OCI-LY7 (cell line): ENCODE results near the gene VWC2L. TPM values are rescaled to one million over a fixed set of nuclear protein-coding genes. Genes with fewer than 3 reads are reported as not detected.
A peak's percentile ranks its signal among the peaks of the same experiment; 100 is the strongest.

ENCODE experiments used
- BruUV-seq: library from RNA; stranded (reverse); fragments of 400-500 nt; replicated peaks from 2 replicates; lab custom pipeline; 2021; lab: Mats Ljungman, UMichigan
- CTCF ChIA-PET: fragments of 300-600 bp; sonication (Branson Sonifier 250); formaldehyde crosslinking; loops from one replicate; lab custom pipeline; 2022; ENCODE audit warnings: antibody characterized with exemption; ENCODE audit not compliant: unreplicated experiment; lab: Charles Lee
- POLR2A ChIA-PET: fragments of 300-600 bp; sonication (Branson Sonifier 250); formaldehyde crosslinking; loops from one replicate; lab custom pipeline; 2022; ENCODE audit warnings: antibody characterized with exemption; lab: Charles Lee
- DNase-seq: peaks from one replicate; pipeline ENCODE4 v3.0.0-alpha.2; 2015; ENCODE audit warnings: low spot score
- H2AFZ ChIP-seq: fragments of 200-600 bp; sonication (generic), shearing (Covaris generic); 2 replicates; pipeline ENCODE4 v1.6.1; 2014; ENCODE audit warnings: mild to moderate bottlenecking, antibody characterized with exemption, low read length, moderate library complexity
- H3K27ac ChIP-seq: fragments of 200-600 bp; sonication (generic); 2 replicates; pipeline ENCODE4 v1.5.1; 2014; ENCODE audit warnings: mixed run types, low read depth, mild to moderate bottlenecking, moderate library complexity, low read length, inconsistent platforms; ENCODE audit not compliant: poor library complexity, severe bottlenecking
- H3K36me3 ChIP-seq: fragments of 200-600 bp; sonication (generic); 2 replicates; pipeline ENCODE4 v1.6.1; 2014; ENCODE audit warnings: mild to moderate bottlenecking, antibody characterized with exemption, low read length, moderate library complexity, mixed read lengths; ENCODE audit not compliant: insufficient read depth
- H3K4me1 ChIP-seq: fragments of 200-600 bp; sonication (generic); 2 replicates; pipeline ENCODE4 v1.5.1; 2014; ENCODE audit warnings: mild to moderate bottlenecking, low read length; ENCODE audit not compliant: insufficient read depth, poor library complexity, severe bottlenecking
- H3K4me2 ChIP-seq: fragments of 200-600 bp; sonication (generic); 2 replicates; pipeline ENCODE4 v1.6.1; 2014; ENCODE audit warnings: mild to moderate bottlenecking, low read length
- H3K4me3 ChIP-seq: fragments of 200-600 bp; sonication (generic); 2 replicates; pipeline ENCODE4 v1.5.1; 2014; ENCODE audit warnings: mild to moderate bottlenecking, low read depth, low read length; ENCODE audit not compliant: poor library complexity, severe bottlenecking
- H3K79me2 ChIP-seq: fragments of 200-600 bp; sonication (generic); 2 replicates; pipeline ENCODE4 v1.6.1; 2016; ENCODE audit warnings: low read depth, mild to moderate bottlenecking, low read length, moderate library complexity, mixed read lengths; ENCODE audit not compliant: insufficient read depth
- H3K9me2 ChIP-seq: fragments of 200-600 bp; sonication (generic); 2 replicates; pipeline ENCODE4 v1.6.1; 2016; ENCODE audit warnings: mild to moderate bottlenecking, low read length, mixed read lengths; ENCODE audit not compliant: insufficient read depth
- H3K9me3 ChIP-seq: fragments of 200-600 bp; sonication (generic); 2 replicates; pipeline ENCODE4 v1.6.1; 2014; ENCODE audit warnings: mild to moderate bottlenecking, mixed run types, low read length, mixed read lengths
- H4K20me1 ChIP-seq: fragments of 200-600 bp; sonication (generic); 2 replicates; pipeline ENCODE4 v1.6.1; 2014; ENCODE audit warnings: mild to moderate bottlenecking, antibody characterized with exemption, low read length, moderate library complexity, mixed read lengths; ENCODE audit not compliant: insufficient read depth
- EZH2phosphoT487 ChIP-seq: fragments of 200-600 bp; sonication (generic); IDR thresholded peaks from 2 replicates; pipeline ENCODE4 v1.6.1; 2018; ENCODE audit warnings: low read depth, borderline replicate concordance, mild to moderate bottlenecking, mixed run types, antibody characterized with exemption, low read length, moderate library complexity, mixed read lengths
- intact Hi-C: fragments of 100-400 bp; cut with micrococcal nuclease; formaldehyde crosslinking; loops from one replicate; pipeline ENCODE4 v1.10.0; 2022; ENCODE audit not compliant: unreplicated experiment
- total RNA-seq, 2 experiments: library from RNA; depleted of rRNA in 1 of 2; stranded (reverse); fragments of >200 nt in 1 of 2; shearing (Covaris generic) in 1 of 2; gene quantifications; 2 replicates each; pipeline ENCODE4 v1.2.3, GENCODE V29; 2014 to 2022
- TF ChIP-seq, protein P1 (sequence below): fragments of 200-600 bp; sonication (generic); conservative IDR thresholded peaks from 2 replicates; pipeline ENCODE4 v1.5.1; 2014; ENCODE audit warnings: mild to moderate bottlenecking, antibody characterized with exemption, low read length, moderate library complexity, mixed read lengths

Gene VWC2L
- total RNA-seq, 2 experiments from 2014 or later, result not detected

DNA sequence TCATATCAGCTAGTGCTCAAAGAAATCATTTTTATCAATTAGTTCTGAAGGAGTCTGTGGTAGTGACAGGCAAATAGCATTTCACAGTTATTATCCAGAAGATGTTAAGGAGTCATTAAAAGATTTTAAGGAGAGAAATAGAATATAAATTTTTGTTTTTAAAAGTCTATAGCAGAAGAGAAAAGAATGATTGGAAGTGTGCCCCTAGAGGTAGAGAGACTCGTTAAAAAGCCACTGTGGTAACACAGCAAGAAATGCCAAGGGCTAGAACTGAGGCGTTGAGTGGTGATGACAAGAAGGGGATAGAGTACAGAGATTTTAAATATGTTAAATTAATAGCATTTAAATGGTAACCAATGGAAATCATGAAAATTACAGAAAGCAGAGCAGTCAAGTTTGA is 78.3 kb downstream of the VWC2L start:
- CTCF ChIA-PET, result no interaction called here

DNA sequence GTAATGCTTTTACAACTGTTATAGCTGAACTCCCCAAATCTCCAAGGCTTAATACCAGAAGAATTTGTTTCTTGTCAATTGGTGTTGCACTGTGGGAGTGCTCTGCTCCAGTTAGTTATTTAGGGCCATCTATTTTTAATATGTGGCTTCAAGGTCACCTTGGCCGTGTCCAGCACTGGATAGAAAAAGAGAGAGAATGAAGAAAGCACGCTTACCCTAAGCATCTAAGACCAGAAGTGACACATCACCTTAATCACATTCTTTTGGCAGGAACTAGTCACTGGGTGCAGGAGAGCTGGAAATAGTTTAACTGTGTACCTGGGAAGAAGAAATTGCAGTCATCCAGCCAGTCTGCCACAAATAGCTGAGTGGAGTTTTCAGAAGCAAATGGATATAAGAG is 78.8 kb downstream of the VWC2L start:
- Histone ChIP-seq H2AFZ (no peak overlapping the region), H3K9me2 (no peaks in the 10 kb centered on the region), H3K4me1 (no peaks in the 10 kb centered on the region), H3K4me2 (no peak overlapping the region), H3K9me3 (no peaks in the 10 kb centered on the region), H3K27ac (no peak overlapping the region), H4K20me1 (no peaks in the 10 kb centered on the region), H3K79me2 (no peaks in the 10 kb centered on the region), H3K36me3 (no peaks in the 10 kb centered on the region), H3K4me3 (no peak overlapping the region)
- CTCF ChIA-PET, result no interaction called here
- TF ChIP-seq EZH2phosphoT487, result no peak
- BruUV-seq, result no TSS peak
- POLR2A ChIA-PET, result interaction anchor here (0.6 kb wide), 1 partner anchor 9 kb away, joined by 4 read pairs; no protein-coding TSS in a partner anchor
- DNase-seq, result no peak
- intact Hi-C loops, result no loop called here

More for the DNA sequence above, 78.3 kb downstream of the VWC2L start:
- H2AFZ ChIP-seq, result no peak overlapping the region
- no peaks in the 10 kb centered on the region for H3K4me1 ChIP-seq
- intact Hi-C loops, result no loop called here
- H3K27ac ChIP-seq, result no peak overlapping the region
- no peaks in the 10 kb centered on the region for H3K36me3 ChIP-seq
- no peaks in the 10 kb centered on the region for H3K9me3 ChIP-seq
- DNase-seq, result no peak
- no peaks in the 10 kb centered on the region for H3K9me2 ChIP-seq
- H3K79me2 ChIP-seq, result no peaks in the 10 kb centered on the region
- no TSS peak for BruUV-seq
- no peaks in the 10 kb centered on the region for H4K20me1 ChIP-seq
- POLR2A ChIA-PET, result no interaction called here
- no peak overlapping the region for H3K4me3 ChIP-seq
- TF ChIP-seq, protein P1, sequence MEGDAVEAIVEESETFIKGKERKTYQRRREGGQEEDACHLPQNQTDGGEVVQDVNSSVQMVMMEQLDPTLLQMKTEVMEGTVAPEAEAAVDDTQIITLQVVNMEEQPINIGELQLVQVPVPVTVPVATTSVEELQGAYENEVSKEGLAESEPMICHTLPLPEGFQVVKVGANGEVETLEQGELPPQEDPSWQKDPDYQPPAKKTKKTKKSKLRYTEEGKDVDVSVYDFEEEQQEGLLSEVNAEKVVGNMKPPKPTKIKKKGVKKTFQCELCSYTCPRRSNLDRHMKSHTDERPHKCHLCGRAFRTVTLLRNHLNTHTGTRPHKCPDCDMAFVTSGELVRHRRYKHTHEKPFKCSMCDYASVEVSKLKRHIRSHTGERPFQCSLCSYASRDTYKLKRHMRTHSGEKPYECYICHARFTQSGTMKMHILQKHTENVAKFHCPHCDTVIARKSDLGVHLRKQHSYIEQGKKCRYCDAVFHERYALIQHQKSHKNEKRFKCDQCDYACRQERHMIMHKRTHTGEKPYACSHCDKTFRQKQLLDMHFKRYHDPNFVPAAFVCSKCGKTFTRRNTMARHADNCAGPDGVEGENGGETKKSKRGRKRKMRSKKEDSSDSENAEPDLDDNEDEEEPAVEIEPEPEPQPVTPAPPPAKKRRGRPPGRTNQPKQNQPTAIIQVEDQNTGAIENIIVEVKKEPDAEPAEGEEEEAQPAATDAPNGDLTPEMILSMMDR, result peak; percentile 40
- no peak for TF ChIP-seq EZH2phosphoT487
- H3K4me2 ChIP-seq, result no peak overlapping the region

DNA sequence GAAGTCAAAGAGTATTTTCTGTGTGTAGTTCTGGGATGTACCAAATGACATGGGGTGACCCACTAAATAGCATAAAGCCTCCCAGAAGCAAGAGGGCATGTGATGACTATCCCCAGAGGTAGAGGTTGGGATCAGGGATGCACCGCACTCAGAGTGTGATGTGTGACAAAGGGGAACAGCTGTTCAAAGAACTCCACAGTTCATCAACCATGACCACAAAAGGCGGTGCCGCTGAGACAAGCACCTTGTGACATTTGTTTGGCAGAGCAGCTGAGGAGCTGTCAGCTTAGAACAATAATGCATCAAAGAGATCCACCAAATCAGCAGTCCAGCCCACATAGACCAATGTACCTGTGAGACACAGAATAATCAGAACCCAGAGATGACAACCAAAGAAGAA is 81.3 kb downstream of the VWC2L start:
- BruUV-seq, result no TSS peak
- ChIA-PET POLR2A (interaction anchor here (0.5 kb wide), 1 partner anchor 11 kb away, joined by 6 read pairs; no protein-coding TSS in a partner anchor), CTCF (no interaction called here)
- intact Hi-C loops, result no loop called here
- Histone ChIP-seq H3K9me2 (no peaks in the 10 kb centered on the region), H3K79me2 (no peaks in the 10 kb centered on the region), H3K4me2 (no peak overlapping the region), H3K9me3 (no peaks in the 10 kb centered on the region), H3K4me1 (no peaks in the 10 kb centered on the region), H3K36me3 (no peaks in the 10 kb centered on the region), H4K20me1 (no peaks in the 10 kb centered on the region), H3K4me3 (no peak overlapping the region), H2AFZ (no peak overlapping the region), H3K27ac (no peak overlapping the region)
- DNase-seq, result no peak
- TF ChIP-seq, protein P1, result no peak
- no peak for TF ChIP-seq EZH2phosphoT487
